LHCN-M2 (cell line): ENCODE measurements around the gene CDK5RAP3. TPM values are rescaled to one million over a fixed set of nuclear protein-coding genes. Genes with fewer than 3 reads are reported as not detected.
"Not testable (repeated sequence)": the region's sequence is repeated elsewhere in the genome, so short reads cannot be mapped to it uniquely, and the experiment has no call there.

Experiments used
- DNase-seq: peaks from one replicate; pipeline ENCODE4 v3.0.0-alpha.2; 2012; ENCODE audit warnings: low read depth
- total RNA-seq: library from RNA; depleted of rRNA; stranded (reverse); fragments of >200 nt; gene quantifications from 2 replicates; pipeline ENCODE4 v1.2.3, GENCODE V29; 2014

Gene CDK5RAP3
- total RNA-seq, 1 experiment from 2014 or later, result 93.8 TPM

DNA sequence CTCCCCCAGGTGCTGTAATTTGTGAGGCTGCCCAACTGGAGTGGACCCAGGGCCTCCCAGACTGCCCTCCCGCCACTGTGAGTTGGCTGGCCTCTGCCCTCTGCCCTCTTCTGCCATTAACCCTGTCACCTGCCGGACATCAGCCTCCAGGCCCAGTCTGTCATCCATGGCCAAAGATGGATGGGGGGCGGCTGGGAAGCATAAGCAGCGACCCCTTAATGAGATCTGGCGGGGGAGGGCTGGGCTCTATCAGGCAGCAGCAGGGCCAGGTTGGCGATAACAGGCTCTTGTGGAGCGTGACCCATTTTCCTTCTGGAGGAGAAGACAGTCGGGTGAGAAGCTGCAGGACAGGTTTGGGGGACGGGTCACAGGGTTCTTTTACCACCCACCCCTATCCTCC, 25.3 kb downstream of the CDK5RAP3 start:
- DNase-seq, result no peak

DNA sequence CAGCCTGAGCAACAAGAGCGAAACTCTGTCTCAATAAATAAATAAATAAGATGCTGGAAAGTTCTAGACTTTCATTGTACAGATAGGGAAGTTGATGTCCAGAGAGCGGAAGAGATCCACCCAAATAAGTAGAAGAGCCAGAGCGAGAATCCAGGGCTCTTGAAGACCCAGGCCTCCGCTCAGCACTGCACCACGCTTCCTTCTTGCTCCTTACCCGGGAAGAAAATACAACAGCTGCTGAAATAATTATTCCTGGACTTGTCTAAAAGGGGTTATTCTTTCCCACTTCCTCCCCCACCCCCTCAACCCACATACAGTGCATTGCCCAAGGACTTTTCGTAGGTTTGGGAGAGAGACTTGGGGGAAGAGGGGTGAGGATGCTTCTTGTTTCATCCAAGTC, 26.7 kb downstream of the CDK5RAP3 start:
- DNase-seq, result peak; percentile 38

DNA sequence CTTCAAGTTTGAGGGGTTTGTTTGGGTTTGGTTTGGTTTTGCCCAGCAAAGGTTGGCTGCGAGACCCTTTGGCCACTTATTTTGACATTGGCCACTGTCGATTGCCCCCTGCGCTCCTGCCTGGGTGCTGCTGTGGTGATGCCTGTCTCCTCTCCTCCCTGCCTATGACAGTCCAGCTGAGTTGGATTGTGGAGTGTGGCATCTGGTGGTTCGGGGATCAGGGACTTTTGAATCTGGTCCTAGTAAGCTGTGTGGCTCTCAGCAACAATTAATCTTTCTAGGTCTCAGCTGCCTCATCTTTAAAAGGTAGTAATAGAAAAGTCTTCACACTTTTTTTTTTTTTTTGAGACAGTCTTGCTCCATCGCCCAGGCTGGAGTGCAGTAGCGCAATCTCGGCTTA, 27.1 kb downstream of the CDK5RAP3 start:
- DNase-seq, result no peak

GRCh38 chr17:47999582-47999981, 28.7 kb downstream of the CDK5RAP3 start:
- peak; percentile 32 for DNase-seq

DNA sequence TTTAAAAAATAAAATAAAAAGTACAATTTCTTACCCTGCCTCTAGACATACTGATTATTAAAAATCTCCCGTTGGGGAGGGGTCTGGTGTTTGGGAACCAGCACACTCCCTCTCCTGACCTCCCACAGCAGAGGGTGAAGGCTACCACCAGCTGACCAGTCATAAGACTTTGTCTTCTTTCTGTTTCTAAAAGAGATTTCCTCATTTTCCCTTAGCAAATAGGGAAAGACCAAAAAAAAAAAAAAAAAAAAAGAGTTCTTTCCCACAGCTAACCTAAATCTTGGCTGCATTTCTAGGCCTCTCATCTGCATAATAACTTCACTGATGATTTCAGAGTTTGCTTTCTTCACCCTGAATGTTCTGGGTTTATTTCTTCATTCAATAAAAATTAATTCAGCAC, 30.3 kb downstream of the CDK5RAP3 start:
- DNase-seq, result no peak

DNA sequence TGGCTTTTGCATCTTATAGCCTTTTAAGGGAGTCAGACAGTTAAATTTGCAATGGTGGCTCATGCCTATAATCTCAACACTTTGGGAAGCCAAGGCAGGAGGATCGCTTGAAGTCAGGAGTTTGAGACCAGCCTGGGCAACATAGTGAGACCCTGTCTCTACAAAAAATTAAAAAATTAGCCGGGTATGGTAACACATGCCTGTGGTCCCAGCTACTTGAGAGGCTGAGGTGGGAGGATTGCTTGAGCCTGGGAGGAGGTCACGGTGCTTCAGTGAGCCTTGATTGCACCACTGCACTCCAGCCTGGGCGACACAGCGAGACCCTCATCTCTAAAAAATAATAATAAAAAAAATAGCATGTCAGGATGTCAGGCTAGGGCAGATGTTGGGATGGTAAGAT, 30.7 kb downstream of the CDK5RAP3 start:
- DNase-seq, result not testable (repeated sequence)

DNA sequence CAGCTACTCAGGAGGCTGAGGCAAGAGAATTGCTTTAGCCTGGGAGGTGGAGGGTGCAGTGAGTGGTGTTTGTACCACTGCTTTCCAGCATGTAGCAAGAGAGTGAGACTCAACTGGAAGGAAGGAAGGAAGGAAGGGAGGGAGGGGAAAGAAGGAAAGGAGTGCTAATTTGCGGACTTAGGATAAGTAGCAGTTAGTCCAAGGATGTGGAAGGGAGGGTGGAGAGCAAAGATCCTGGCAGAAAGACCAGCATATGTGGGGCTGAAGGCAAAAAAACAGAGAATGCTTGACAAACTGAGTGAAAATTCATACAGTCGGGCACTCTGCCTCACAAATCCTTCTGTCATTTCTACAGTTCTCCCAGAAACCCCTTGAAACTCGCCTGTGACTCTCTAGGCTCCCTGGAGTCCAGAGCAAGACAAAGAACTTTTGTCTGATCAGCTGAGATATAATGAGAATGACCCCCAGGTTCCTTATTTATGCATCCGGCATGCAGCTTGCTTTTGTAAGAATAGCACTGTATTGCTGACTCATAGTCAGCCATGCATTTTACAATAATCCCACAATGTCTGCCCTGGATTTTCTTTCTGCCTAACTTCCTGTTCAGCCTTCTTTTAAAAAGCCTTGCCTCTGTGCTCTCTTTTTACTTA, 31.5 kb downstream of the CDK5RAP3 start:
- DNase-seq, result peak; percentile 84

DNA sequence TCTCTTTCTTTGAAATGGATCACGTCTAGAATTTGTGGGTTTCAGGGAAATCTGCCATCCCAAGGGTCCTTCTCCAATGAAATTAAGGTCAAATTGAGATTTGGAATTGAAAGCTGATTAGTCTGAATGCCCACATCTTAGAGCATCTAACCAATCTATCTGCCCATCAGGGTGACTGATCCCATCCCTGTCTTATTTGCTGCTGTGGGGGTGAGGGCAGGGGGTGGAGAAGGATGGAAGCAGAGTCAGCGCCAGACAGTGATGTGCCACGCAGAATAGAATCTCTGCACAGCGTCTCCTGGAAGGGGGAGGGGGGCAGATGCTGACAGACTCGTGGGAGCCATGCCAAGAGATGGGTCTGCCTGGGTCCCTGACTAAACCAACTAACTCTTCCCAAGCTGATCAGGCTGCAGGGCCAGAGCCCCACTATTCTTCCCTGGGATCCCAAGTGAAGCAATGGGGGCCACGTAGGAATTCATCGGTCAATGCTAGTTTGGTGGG, 32.1 kb downstream of the CDK5RAP3 start:
- DNase-seq, result no peak

DNA sequence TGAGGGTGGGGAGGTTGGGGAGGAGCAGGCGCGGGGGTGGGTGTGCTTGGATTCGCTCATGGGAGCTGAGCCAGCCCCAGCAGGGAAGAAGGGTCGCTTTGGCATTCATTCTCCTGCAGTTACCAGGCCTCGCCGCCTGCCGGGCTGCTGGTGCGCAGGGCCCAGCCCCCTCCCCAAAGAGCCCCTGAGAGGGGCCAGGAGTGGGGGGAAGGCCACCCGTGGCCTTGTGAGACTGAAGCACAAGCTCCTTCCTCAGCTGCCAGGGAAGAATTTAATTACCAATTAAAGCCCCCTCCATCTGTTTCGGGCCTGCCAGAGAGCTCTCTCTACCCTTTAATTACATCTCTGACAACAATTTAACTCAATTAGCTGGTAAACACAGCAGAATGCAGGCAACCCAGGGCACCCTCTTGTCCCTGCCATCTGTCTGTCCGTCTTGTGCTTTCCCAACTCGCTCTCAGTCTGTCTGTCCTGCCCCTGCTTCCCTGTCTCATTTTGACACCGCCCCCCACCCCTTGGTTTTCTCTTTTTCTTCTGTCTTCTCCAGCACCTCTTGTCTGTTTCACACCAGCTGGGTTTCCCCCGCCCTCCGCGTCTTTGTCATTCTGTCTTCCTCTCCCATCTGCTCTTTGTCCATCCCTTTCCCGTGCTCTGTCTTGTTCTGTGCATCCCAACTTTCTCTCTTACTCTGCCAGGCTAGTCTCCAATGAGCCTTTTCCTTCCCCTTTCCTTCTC, 32.7 kb downstream of the CDK5RAP3 start:
- no peak for DNase-seq

GRCh38 chr17:48004983-48005382, 34.1 kb downstream of the CDK5RAP3 start:
- no peak for DNase-seq

DNA sequence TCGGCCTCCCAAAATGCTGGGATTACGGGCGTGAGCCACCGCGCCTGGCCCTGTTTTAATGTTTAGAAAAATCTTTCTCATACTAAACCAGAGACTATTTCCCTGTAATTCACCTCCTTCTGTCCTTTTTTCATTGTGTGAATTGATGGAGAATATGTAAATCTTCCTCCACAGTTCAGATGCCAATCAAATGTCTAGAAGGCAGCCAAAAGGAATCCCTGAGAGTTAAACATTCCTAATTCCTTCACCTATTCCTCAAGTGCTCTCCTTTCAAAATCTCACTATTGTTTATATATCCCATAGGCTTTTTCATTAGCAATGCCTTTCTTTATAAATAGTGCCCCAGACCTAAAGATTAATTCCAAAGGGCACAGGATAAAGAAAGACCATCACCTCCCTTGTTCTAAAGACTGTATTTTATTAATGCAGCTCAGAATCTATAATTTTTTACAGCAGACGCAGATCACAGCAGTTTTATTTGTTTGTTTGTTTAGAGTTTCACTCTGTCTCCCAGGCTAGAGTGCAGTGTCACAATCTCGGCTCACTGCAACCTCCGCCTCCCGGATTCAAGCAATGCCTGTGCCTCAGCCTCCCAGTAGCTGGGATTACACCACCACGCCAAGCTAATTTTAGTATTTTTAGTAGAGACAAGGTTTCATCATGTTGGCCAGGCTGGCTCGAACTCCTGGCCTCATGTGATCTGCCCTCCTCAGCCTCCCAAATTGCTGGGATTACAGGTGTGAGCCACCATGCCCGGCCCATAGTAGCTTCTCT, 36.2 kb downstream of the CDK5RAP3 start:
- no peak for DNase-seq

GRCh38 chr17:48010193-48010592, 39.3 kb downstream of the CDK5RAP3 start:
- no peak for DNase-seq

DNA sequence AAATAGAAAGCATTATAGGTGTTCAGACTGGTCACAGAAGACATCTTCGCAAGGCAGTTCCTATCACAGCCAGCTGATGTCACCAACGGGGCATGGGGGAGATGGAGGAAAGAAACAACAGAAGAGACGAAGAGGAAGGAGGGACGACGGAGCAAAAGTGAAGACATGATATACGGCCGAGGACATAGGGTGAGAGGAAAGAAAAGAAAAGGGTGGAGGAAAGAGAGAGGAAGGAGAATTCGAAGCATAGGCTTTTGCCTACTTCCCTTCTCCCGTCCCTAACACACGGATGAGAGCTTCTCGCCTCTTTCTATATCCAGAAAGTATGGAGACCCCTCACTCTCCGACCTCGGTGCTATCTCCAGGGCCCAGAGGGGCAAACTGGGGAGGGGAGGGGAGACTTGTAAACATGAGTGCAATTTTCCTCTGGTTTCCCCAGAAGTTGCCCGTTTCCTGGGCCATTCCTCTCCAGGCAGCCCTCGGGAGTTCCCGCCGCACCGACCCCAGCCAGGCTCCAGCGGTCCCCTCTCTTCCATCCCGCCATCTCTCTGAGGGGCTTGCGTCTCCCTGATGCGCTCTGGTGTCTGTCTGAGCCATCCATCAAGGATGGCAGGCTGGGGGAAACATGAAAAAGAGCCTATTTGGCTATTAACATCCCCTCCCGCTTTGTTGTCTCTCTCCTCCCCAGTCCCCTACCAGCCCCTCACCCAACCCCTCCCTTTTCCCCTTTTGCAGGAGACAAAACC, 40.7 kb downstream of the CDK5RAP3 start:
- peak; percentile 52 for DNase-seq

- DNase-seq, result no peak
These were observed 41.2 kb downstream of the CDK5RAP3 start for GRCh38 chr17:48012151-48012520.

GRCh38 chr17:48012654-48013053, 41.7 kb downstream of the CDK5RAP3 start:
- DNase-seq, result no peak

GRCh38 chr17:48013876-48014594, 43.1 kb downstream of the CDK5RAP3 start:
- no peak for DNase-seq

DNA sequence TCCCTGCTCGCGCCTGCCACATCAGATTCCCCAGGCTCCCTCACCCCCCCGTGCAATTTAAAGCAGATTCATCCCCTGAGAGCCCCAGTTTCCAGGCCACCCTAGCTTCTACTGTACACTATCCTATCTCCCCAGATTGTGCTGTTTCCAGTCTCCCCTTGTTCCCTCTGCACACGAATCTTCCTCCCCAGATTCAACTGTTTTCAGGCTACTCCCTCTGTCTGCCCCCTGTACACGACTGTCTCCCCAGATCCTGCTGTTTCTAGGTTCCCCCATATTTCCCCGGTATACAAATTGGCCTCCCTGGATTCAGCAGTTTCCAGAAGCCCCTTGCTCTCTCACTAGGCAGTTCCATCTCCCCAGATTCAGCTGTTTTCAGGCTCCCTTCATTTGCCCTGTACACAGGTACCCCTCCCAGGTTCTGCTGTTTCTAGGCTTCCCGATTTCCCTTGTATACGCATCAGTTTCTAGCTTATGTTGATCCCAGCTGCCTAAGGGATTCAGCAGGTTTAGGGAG, 43.7 kb downstream of the CDK5RAP3 start:
- DNase-seq, result no peak

DNA sequence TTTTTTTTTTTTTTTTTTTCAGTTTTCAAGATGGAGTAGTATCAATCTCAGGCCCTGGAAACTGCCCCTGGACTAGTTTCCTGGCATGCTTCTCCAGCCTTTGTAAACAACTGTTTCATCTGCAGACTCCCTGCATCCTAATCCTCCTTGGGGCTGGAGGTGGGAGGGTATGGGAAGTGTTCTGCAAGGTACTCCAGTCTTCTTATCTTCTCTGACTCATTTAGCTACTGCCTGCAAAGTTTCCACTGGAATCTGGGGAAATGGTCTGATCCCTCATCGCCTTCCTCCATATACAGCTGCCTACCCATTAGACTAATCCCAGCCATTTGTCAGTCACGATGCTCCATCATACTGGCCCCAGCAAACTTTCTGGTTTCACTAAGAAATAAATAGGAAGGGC, 45.2 kb downstream of the CDK5RAP3 start:
- DNase-seq, result no peak

- DNase-seq, result not testable (repeated sequence)
These were observed 46.9 kb downstream of the CDK5RAP3 start for GRCh38 chr17:48017817-48018158.

DNA sequence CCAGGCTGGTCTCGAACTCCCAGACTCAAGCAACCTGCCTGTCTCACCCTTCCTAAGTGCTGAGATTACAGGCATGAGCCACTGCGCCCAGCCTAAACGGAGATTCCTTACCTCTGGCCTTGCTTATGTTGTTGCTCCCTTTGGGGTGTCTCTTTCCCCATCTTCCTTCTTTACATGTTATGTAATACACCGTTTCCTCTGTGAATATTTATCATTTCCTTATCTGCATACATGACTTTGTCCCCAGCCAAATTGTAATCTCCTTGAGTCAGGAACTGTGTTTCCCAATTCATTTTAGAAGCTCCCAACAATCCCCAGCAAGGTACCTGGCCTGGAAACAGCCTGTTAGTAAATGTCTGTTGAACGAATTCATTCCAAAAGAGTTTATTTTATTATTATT, 51.0 kb downstream of the CDK5RAP3 start:
- DNase-seq, result no peak

- no peak for DNase-seq
These were observed 52.0 kb downstream of the CDK5RAP3 start for GRCh38 chr17:48022901-48023300.
